Measurements from ENCODE around the gene PDZRN4.
"Not testable (repeated sequence)": the region's sequence is repeated elsewhere in the genome, so short reads cannot be mapped to it uniquely, and the experiment has no call there.

The PDZRN4 gene

GRCh38 chr12:41557344-41557743, 369.2 kb downstream of the PDZRN4 start:
- no peak for DNase-seq (ENCODE audit: low read depth in 2 of 2)

- DNase-seq (ENCODE audit: low read depth in 2 of 2) = no peak
Measured at GRCh38 chr12:41558671-41559070, 370.6 kb downstream of the PDZRN4 start.

- DNase-seq (ENCODE audit: low read depth in 2 of 2) = no peak
Measured at GRCh38 chr12:41563051-41563450, 374.9 kb downstream of the PDZRN4 start.

- DNase-seq (ENCODE audit: low read depth in 2 of 2) = no peak
Measured at GRCh38 chr12:41564816-41565215, 376.7 kb downstream of the PDZRN4 start.

GRCh38 chr12:41566703-41567102, 378.6 kb downstream of the PDZRN4 start:
- DNase-seq (ENCODE audit: low read depth in 2 of 2) = no peak

GRCh38 chr12:41573445-41573844, 385.3 kb downstream of the PDZRN4 start:
- no peak for DNase-seq (ENCODE audit: low read depth in 2 of 2)

- no peak for DNase-seq (ENCODE audit: low read depth in 2 of 2)
Measured at GRCh38 chr12:41576925-41577324, 388.8 kb downstream of the PDZRN4 start.

- no peak for DNase-seq (ENCODE audit: low read depth in 2 of 2)
Measured at GRCh38 chr12:41577995-41578394, 389.9 kb downstream of the PDZRN4 start.

GRCh38 chr12:41585784-41586183, 397.7 kb downstream of the PDZRN4 start:
- no peak for DNase-seq (ENCODE audit: low read depth in 2 of 2)

GRCh38 chr12:41587574-41587973, 399.5 kb downstream of the PDZRN4 start:
- DNase-seq (ENCODE audit: low read depth in 2 of 2) = no peak

- no peak for DNase-seq (ENCODE audit: low read depth in 2 of 2)
Measured at GRCh38 chr12:41589878-41590277, 401.8 kb downstream of the PDZRN4 start.

- DNase-seq (ENCODE audit: low read depth in 2 of 2) = no peak
Measured at GRCh38 chr12:41596190-41596589, 408.1 kb downstream of the PDZRN4 start.

- no peak for DNase-seq (ENCODE audit: low read depth in 2 of 2)
Measured at GRCh38 chr12:41604830-41605229, 416.7 kb downstream of the PDZRN4 start.

GRCh38 chr12:41605545-41606305, 417.6 kb downstream of the PDZRN4 start:
- no peak for DNase-seq (ENCODE audit: low read depth in 2 of 2)

- no peak for DNase-seq (ENCODE audit: low read depth in 2 of 2)
Measured at GRCh38 chr12:41606468-41607445, 418.6 kb downstream of the PDZRN4 start.

GRCh38 chr12:41612892-41613557, 424.9 kb downstream of the PDZRN4 start:
- DNase-seq (ENCODE audit: low read depth in 2 of 2) = no peak

- not testable (repeated sequence) for DNase-seq (ENCODE audit: low read depth in 2 of 2)
Measured at GRCh38 chr12:41615174-41615573, 427.1 kb downstream of the PDZRN4 start.

GRCh38 chr12:41619705-41620104, 431.6 kb downstream of the PDZRN4 start:
- DNase-seq (ENCODE audit: low read depth in 2 of 2) = no peak

GRCh38 chr12:41621291-41621690, 433.2 kb downstream of the PDZRN4 start:
- DNase-seq (ENCODE audit: low read depth in 2 of 2) = no peak

Measured in stimulated activated CD8-positive, alpha-beta memory T cell treated with anti-CD3 and anti-CD28 coated beads, Interleukin-15, amount 100 ng/mL, for 48 hours (primary cell).